MCF 10A (cell line): ENCODE measurements around the gene NREP. TPM values are rescaled to one million over a fixed set of nuclear protein-coding genes. Genes with fewer than 3 reads are reported as not detected.

Source experiments
- BruUV-seq: library from RNA; stranded (reverse); fragments of 400-500 nt; replicated peaks from 2 replicates; lab custom pipeline; 2021; lab: Mats Ljungman, UMichigan
- CTCF ChIA-PET: fragments of 300-600 bp; sonication (Branson Sonifier 250); formaldehyde crosslinking; extraction: SDS; loops from one replicate; lab custom pipeline; 2021; ENCODE audit warnings: antibody characterized with exemption, inconsistent platforms; lab: Yijun Ruan, JAX
- POLR2A ChIA-PET: fragments of 300-600, 350-650 bp; sonication (Branson Sonifier 250); formaldehyde crosslinking; extraction: SDS; loops from one replicate; lab custom pipeline; 2020; ENCODE audit warnings: antibody characterized with exemption, inconsistent platforms; lab: Yijun Ruan, JAX
- DNase-seq: peaks from one replicate; pipeline ENCODE4 v3.0.0-alpha.2; 2018; ENCODE audit not compliant: unreplicated experiment
- H3K27ac Mint-ChIP-seq: one replicate; pipeline ENCODE4 v1.8.0; 2022; ENCODE audit warnings: mild to moderate bottlenecking, low read depth, mixed read lengths; ENCODE audit not compliant: unreplicated experiment
- H3K27me3 Mint-ChIP-seq: one replicate; pipeline ENCODE4 v1.8.0; 2022; ENCODE audit warnings: mixed read lengths; ENCODE audit not compliant: insufficient read depth, unreplicated experiment
- H3K36me3 Mint-ChIP-seq: one replicate; pipeline ENCODE4 v1.8.0; 2022; ENCODE audit warnings: mild to moderate bottlenecking, moderate library complexity, mixed read lengths; ENCODE audit not compliant: insufficient read depth, unreplicated experiment
- H3K4me1 Mint-ChIP-seq: one replicate; pipeline ENCODE4 v1.8.0; 2022; ENCODE audit warnings: mixed read lengths; ENCODE audit not compliant: insufficient read depth, unreplicated experiment
- H3K4me3 Mint-ChIP-seq: one replicate; pipeline ENCODE4 v1.8.0; 2022; ENCODE audit warnings: mild to moderate bottlenecking, moderate library complexity, mixed read lengths; ENCODE audit not compliant: unreplicated experiment
- H3K9me3 Mint-ChIP-seq: one replicate; pipeline ENCODE4 v1.8.0; 2022; ENCODE audit warnings: mixed read lengths; ENCODE audit not compliant: unreplicated experiment
- CTCF ChIP-seq: fragments of 200-600 bp; IDR thresholded peaks from one replicate; pipeline ENCODE4 v1.8.0; 2022; ENCODE audit warnings: antibody characterized with exemption, mild to moderate bottlenecking; ENCODE audit not compliant: unreplicated experiment
- intact Hi-C: fragments of 100-400 bp; cut with micrococcal nuclease; formaldehyde crosslinking; loops from 2 replicates; pipeline ENCODE4 v1.14.1; 2022
- total RNA-seq: library from RNA; stranded (reverse); gene quantifications from 2 replicates; pipeline ENCODE4 v1.2.3, GENCODE V29; 2022

NREP gene
- total RNA-seq, 1 experiment from 2014 or later = 2.5 TPM

GRCh38 chr5:111758284-111758628 is 1.3 kb upstream of the NREP start:
- ChIA-PET CTCF (interaction anchor here (0.7 to 2.3 kb wide), 10 partner anchors 12 to 1483 kb away, joined by 3 to 8 read pairs (median 4); no protein-coding TSS in a partner anchor), POLR2A (interaction anchor here (0.6 to 2.7 kb wide), 12 partner anchors 8 to 764 kb away, joined by 3 to 18 read pairs (median 4); no protein-coding TSS in a partner anchor)
- H3K9me3 Mint-ChIP-seq = no peaks in the 10 kb centered on the region
- H3K36me3 Mint-ChIP-seq = no peaks in the 10 kb centered on the region
- H3K27me3 Mint-ChIP-seq = no peaks in the 10 kb centered on the region
- peaks cover 10% of the 10 kb centered on the region for H3K4me1 Mint-ChIP-seq
- no peak overlapping the region for H3K27ac Mint-ChIP-seq
- no peak for DNase-seq
- intact Hi-C loops = loop anchor here (5.0 to 10.0 kb wide), 2 partner anchors 61 to 237 kb away; no protein-coding TSS in a partner anchor
- no TSS peak for BruUV-seq
- peak overlapping the region; percentile 79 for H3K4me3 Mint-ChIP-seq
- no peak for TF ChIP-seq CTCF

DNA sequence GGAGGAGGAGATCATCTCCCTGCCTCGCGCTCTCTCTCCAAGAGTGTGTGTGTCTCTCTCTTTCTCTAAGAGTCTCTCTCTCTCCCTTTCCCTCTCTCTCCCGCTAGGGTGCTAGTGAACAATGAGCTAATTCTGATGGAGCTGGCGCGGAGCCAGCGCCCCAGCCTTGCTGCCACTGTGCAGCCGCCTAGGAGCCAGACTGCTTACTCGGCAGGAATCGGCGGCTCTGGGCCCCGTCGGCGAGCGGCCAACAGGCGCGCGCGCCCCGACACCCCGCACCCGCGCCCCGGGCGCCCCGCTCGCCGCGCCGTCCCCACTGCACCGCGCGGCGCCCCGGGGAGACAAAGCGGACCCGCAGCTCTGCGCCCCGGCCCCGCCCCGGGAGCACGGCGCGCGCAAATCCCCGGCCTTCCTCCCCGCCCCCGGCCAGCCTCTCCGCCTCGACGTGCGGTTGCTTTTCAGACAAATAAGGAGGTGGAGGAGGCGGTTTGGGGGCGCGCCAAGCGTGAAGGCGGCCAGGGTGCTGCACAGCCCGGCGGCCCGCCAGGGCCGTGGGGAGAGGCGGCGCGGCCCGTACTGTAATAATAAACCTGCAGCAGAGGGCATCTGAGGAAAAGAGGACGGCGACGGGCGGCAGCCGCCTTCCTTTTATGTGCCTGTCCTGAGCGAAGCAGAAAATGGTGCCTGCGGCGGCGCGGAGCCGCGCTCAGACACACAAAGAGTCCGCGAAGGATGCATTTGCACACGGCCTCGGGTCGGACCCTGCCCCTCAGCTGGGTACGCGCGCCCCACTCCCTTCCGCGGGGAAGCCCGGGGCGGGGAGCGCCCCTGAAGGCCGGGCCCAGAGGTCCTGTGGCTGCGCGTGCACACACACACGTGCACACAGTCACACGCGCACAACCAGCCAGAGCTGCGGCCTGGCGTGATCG is 625 bp upstream of the NREP start:
- H3K27me3 Mint-ChIP-seq = no peaks in the 10 kb centered on the region
- ChIA-PET CTCF (interaction anchor here (0.6 to 2.3 kb wide), 22 partner anchors 10 to 1483 kb away, joined by 3 to 8 read pairs (median 3); no protein-coding TSS in a partner anchor), POLR2A (interaction anchor here (0.6 to 2.7 kb wide), 24 partner anchors 8 to 765 kb away, joined by 3 to 18 read pairs (median 4); partner anchors contain the start of gene STARD4)
- DNase-seq = peak; percentile 95
- TF ChIP-seq CTCF = peak; percentile 33
- H3K9me3 Mint-ChIP-seq = no peaks in the 10 kb centered on the region
- intact Hi-C loops = loop anchor here (1.0 to 10.0 kb wide), 5 partner anchors 60 to 389 kb away; no protein-coding TSS in a partner anchor
- H3K4me1 Mint-ChIP-seq = peaks cover 10% of the 10 kb centered on the region
- H3K36me3 Mint-ChIP-seq = no peaks in the 10 kb centered on the region
- no peak overlapping the region for H3K27ac Mint-ChIP-seq
- H3K4me3 Mint-ChIP-seq = peak overlapping the region; percentile 79
- no TSS peak for BruUV-seq

DNA sequence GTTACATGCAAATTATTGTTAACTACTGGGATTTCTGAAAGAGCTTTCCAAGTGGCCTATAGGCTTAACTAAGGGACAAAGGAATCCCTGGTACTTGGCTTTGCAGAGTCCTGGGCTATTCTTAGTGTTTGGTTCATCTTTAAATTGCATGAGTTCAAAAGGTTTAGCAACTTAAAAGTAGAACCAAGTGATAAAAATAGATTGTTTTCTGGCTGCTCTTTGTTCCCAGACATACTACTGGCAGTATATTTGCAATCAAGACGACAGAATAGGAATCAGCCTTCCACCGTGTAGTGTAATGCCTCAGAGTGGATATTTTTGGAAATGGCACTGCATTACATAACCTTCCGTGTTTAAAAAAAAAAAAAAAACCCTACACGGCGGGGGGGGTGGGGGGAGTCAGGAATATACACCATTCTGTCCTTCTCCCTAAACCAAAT is 1.0 kb downstream of the NREP start:
- intact Hi-C loops = loop anchor here (2.0 to 10.0 kb wide), 3 partner anchors 59 to 239 kb away; no protein-coding TSS in a partner anchor

More for the DNA sequence above, 1.0 kb downstream of the NREP start:
- no peak for DNase-seq
- H3K9me3 Mint-ChIP-seq = no peaks in the 10 kb centered on the region
- no peak for TF ChIP-seq CTCF
- CTCF ChIA-PET = interaction anchor here (0.6 to 1.3 kb wide), 2 partner anchors 8 to 268 kb away, joined by 7 read pairs; no protein-coding TSS in a partner anchor
- peaks cover 10% of the 10 kb centered on the region for H3K4me1 Mint-ChIP-seq
- POLR2A ChIA-PET = interaction anchor here (0.9 to 2.7 kb wide), 4 partner anchors 18 to 205 kb away, joined by 5 to 11 read pairs (median 6); no protein-coding TSS in a partner anchor
- H3K36me3 Mint-ChIP-seq = no peaks in the 10 kb centered on the region
- H3K4me3 Mint-ChIP-seq = peak overlapping the region; percentile 79
- H3K27me3 Mint-ChIP-seq = no peaks in the 10 kb centered on the region
- BruUV-seq = no TSS peak
- no peak overlapping the region for H3K27ac Mint-ChIP-seq
